ENCODE results near the gene EPSTI1. TPM values are rescaled to one million over a fixed set of nuclear protein-coding genes. Genes with fewer than 3 reads are reported as not detected.

Gene EPSTI1
- total RNA-seq, 4 donors from 2014 or later = 6.5 to 16.9 (median 11.4) TPM

DNA sequence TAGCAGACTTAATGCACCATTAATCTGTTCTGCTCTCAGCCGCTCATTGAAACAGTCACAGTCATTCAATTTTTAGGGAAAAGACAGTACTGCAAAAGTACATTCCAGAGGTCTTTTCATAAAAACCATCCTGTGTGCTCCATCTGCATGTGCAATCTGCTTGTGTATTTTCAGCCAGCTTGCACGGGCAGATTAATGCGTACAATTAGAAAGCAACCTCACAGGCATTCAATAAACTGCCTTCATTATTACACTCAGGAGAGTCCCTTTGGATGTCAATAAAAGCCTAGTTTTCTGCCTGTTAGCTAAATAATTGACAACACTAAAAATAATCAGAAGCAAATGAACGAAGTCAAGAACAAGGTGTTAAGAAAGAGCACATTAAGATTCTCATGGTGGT is 41.9 kb downstream of the EPSTI1 start:
- Histone ChIP-seq H3K27ac (no peak overlapping the region), H3K9me3 (no peaks in the 10 kb centered on the region), H3K4me1 (no peaks in the 10 kb centered on the region), H3K27me3 (no peaks in the 10 kb centered on the region), H3K4me3 (no peak overlapping the region), H3K36me3 (no peaks in the 10 kb centered on the region)
- no peak for DNase-seq
- intact Hi-C loops (cut with DNase I; ENCODE audit: low total_unique reads) = no loop called here
- TF ChIP-seq, protein P1, sequence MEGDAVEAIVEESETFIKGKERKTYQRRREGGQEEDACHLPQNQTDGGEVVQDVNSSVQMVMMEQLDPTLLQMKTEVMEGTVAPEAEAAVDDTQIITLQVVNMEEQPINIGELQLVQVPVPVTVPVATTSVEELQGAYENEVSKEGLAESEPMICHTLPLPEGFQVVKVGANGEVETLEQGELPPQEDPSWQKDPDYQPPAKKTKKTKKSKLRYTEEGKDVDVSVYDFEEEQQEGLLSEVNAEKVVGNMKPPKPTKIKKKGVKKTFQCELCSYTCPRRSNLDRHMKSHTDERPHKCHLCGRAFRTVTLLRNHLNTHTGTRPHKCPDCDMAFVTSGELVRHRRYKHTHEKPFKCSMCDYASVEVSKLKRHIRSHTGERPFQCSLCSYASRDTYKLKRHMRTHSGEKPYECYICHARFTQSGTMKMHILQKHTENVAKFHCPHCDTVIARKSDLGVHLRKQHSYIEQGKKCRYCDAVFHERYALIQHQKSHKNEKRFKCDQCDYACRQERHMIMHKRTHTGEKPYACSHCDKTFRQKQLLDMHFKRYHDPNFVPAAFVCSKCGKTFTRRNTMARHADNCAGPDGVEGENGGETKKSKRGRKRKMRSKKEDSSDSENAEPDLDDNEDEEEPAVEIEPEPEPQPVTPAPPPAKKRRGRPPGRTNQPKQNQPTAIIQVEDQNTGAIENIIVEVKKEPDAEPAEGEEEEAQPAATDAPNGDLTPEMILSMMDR (IDR thresholded peaks at IDR 0.05) = no peak
- TF ChIP-seq POLR2A (IDR thresholded peaks at IDR 0.05) = no peak

DNA sequence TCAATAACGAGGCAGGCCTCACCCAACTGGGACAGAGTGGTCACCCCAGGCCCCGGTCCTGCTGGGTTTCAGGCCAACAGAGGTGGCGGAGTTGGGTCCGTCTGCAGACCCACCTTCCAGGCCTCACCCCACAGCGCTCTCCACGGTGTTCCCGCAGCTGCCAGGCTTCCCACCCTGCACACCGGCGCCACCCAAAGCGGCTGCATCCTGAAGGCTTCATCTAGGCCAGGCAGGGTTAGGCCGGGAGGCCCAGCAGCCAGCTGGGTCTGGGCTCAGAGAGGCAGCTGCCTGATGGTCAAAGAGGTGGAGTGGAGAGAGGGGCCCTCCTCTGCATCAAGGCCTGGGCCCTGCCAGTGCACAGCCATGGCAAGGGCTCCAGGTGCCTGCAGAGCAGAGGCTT is 44.1 kb downstream of the EPSTI1 start:
- no peak for TF ChIP-seq POLR2A (IDR thresholded peaks at IDR 0.05)
- TF ChIP-seq, protein P1 (IDR thresholded peaks at IDR 0.05) = no peak
- DNase-seq = no peak

DNA sequence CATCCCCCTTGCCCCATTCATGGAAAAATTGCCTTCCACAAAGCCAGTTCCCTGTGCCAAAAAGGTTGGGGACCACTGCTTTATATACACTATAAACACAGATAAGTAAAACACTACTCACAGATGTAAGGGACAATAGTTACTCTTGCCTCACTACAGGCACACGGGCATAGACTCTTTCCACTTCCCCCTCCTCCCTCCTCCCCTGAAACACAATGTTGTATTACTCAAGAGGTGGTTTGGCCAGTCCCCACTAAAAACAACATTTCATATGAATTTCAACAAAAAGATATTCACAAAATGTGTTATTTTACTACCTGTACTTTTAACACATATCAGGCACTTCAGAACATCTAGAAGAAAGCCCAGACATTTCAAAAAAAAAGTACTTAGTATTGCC is 45.1 kb downstream of the EPSTI1 start:
- Histone ChIP-seq H3K27ac (no peak overlapping the region), H3K36me3 (no peaks in the 10 kb centered on the region), H3K4me1 (no peaks in the 10 kb centered on the region), H3K27me3 (no peaks in the 10 kb centered on the region), H3K9me3 (no peaks in the 10 kb centered on the region), H3K4me3 (no peak overlapping the region)
- DNase-seq = no peak
- intact Hi-C loops (cut with DNase I; ENCODE audit: low total_unique reads) = no loop called here
- TF ChIP-seq POLR2A (IDR thresholded peaks at IDR 0.05) = no peak
- TF ChIP-seq, protein P1 (IDR thresholded peaks at IDR 0.05) = no peak

More for the DNA sequence above, 44.1 kb downstream of the EPSTI1 start:
- Histone ChIP-seq H3K27ac (no peak overlapping the region), H3K4me1 (no peaks in the 10 kb centered on the region), H3K36me3 (no peaks in the 10 kb centered on the region), H3K9me3 (no peaks in the 10 kb centered on the region), H3K27me3 (no peaks in the 10 kb centered on the region), H3K4me3 (no peak overlapping the region)
- intact Hi-C loops (cut with DNase I; ENCODE audit: low total_unique reads) = no loop called here

DNA sequence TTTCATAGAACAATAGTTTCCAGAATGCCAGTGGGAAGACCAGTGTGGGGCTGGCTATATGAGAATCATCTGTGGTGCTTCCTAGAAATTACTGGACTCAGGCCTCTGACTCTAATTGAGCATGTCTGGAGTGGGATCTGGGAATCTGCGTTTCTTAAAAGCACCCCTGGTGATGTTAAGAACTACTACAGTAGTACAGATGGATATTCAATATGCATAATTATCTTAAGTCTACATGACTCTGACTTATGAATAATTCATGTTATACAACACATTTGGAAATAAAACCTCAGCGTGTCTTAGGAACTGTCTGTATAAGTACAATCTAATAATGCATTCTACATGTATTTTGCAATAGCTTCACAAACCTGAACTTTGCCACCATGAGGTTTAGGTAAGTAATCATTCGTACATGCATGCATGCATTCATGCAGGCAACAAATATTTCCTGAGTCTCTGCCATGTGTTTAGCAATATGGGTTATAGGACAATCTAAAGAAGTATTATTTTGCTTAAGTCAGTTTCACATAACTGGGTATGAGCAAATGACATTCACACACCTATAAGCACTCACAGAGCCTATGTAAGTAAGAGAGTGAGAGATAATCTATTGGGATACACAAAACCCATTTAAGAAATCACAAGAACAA is 62.0 kb downstream of the EPSTI1 start:
- Histone ChIP-seq H3K4me3 (no peak overlapping the region), H3K27me3 (no peaks in the 10 kb centered on the region), H3K27ac (no peak overlapping the region), H3K4me1 (no peaks in the 10 kb centered on the region), H3K36me3 (no peaks in the 10 kb centered on the region), H3K9me3 (no peaks in the 10 kb centered on the region)
- no peak for DNase-seq
- intact Hi-C loops (cut with DNase I; ENCODE audit: low total_unique reads) = no loop called here
- no peak for TF ChIP-seq POLR2A (IDR thresholded peaks at IDR 0.05)
- TF ChIP-seq, protein P1 (IDR thresholded peaks at IDR 0.05) = no peak

DNA sequence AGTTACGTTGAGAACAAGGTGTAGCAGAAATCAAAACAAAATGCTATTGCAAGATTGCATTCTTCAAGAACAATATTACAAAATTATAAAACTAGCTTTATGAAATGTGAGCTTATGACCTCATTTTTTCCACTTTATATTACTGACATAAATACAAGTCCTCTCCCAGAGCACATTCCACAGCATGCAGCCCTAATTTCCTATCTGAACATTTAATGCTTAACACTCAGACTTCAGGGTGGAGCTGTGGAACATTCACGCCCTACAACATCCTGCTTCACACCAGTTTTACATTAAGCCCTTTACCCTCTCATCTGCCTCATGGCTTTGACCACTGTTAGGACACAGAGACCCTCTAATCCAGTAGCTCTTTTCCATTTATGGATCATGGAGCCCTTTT is 65.5 kb downstream of the EPSTI1 start:
- TF ChIP-seq POLR2A (IDR thresholded peaks at IDR 0.05) = no peak
- TF ChIP-seq, protein P1 (IDR thresholded peaks at IDR 0.05) = no peak
- H3K27me3 ChIP-seq = no peaks in the 10 kb centered on the region
- intact Hi-C loops (cut with DNase I; ENCODE audit: low total_unique reads) = no loop called here

More for the DNA sequence above, 65.5 kb downstream of the EPSTI1 start:
- DNase-seq = no peak
- Histone ChIP-seq H3K9me3 (no peaks in the 10 kb centered on the region), H3K4me1 (no peaks in the 10 kb centered on the region), H3K36me3 (no peaks in the 10 kb centered on the region), H3K27ac (no peak overlapping the region), H3K4me3 (no peak overlapping the region)
